ENCODE results near the gene TNFRSF8.
A peak's percentile ranks its signal among the peaks of the same experiment; 100 is the strongest.

DNA sequence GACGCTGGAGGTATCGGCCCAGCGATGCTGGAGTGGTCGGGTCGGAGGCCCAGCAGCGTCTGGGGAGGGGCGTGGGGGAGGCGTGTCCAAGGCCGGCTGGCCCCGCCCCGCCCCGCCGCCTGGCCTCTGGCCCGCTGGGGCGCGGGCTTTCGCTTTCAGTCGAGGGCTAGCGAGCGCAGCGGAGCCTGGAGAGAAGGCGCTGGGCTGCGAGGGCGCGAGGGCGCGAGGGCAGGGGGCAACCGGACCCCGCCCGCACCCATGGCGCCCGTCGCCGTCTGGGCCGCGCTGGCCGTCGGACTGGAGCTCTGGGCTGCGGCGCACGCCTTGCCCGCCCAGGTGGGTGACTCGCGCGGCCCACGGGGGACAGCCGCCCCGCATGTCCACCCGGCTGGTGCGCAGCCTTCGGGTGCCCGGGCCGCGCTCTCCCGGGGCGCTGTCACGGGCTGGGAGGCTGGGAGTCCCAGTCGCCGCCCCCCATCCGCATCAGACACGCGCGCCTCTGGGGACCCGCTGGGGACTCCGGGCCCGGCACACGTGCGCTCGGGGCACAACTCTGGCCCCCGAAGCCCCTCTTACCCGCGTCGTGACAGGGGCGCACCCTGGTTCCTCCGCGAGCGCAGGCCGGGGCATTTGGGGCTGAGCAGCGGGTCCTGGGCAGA lies 103.9 kb downstream of the TNFRSF8 start, which contains the start of gene TNFRSF1B:
- TF ChIP-seq, protein P1, sequence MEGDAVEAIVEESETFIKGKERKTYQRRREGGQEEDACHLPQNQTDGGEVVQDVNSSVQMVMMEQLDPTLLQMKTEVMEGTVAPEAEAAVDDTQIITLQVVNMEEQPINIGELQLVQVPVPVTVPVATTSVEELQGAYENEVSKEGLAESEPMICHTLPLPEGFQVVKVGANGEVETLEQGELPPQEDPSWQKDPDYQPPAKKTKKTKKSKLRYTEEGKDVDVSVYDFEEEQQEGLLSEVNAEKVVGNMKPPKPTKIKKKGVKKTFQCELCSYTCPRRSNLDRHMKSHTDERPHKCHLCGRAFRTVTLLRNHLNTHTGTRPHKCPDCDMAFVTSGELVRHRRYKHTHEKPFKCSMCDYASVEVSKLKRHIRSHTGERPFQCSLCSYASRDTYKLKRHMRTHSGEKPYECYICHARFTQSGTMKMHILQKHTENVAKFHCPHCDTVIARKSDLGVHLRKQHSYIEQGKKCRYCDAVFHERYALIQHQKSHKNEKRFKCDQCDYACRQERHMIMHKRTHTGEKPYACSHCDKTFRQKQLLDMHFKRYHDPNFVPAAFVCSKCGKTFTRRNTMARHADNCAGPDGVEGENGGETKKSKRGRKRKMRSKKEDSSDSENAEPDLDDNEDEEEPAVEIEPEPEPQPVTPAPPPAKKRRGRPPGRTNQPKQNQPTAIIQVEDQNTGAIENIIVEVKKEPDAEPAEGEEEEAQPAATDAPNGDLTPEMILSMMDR (conservative IDR thresholded peaks at IDR 0.05; ENCODE audit: low read depth, low read length): no peak
- peak; percentile 40 for TF ChIP-seq EZH2 (IDR thresholded peaks at IDR 0.05; ENCODE audit: borderline replicate concordance, low read depth, low read length, poor library complexity, severe bottlenecking)
